Pancreas (tissue), 10 donors: ENCODE measurements around the gene PAX7. TPM values are rescaled to one million over a fixed set of nuclear protein-coding genes. Genes with fewer than 3 reads are reported as not detected.

ENCODE experiments used
- ATAC-seq, 4 donors: fragments of 200-7000 bp; cut with Tn5 transposase; one replicate each; pipeline versions ENCODE4 v1.8.0 to v1.9.1; 2020; ENCODE audit warnings: mild to moderate bottlenecking in 4 of 4, moderate library complexity in 4 of 4
- DNase-seq, 6 donors: peaks; one replicate each; pipeline ENCODE4 v3.0.0-alpha.2; 2020
- FAIRE-seq: peaks from 2 replicates; lab custom pipeline; 2012; peaks lifted over from hg19 to GRCh38; lab: Jason Lieb, UNC
- H3K27ac ChIP-seq, 4 donors: fragments of 200-600 bp; sonication (generic); 1 replicate in 3 of 4; 2 replicates in 1 of 4; pipeline versions ENCODE4 v1.5.0 to v1.8.0; 2020
- H3K27me3 ChIP-seq, 4 donors: fragments of 200-600 bp; one replicate each; pipeline ENCODE4 v1.8.0; 2021
- H3K36me3 ChIP-seq, 3 donors: fragments of 200-600 bp; sonication (generic) in 1 of 3; one replicate each; pipeline versions ENCODE4 v1.5.0 to v1.8.0; 2020 to 2021
- H3K4me1 ChIP-seq, 3 donors: fragments of 200-600 bp; one replicate each; pipeline ENCODE4 v1.8.0; 2021
- H3K4me3 ChIP-seq, 4 donors: fragments of 200-600 bp; sonication (generic) in 2 of 4; one replicate each; pipeline versions ENCODE4 v1.5.0 to v1.8.0; 2020 to 2021
- H3K9me3 ChIP-seq, 4 donors: fragments of 200-600 bp; one replicate each; pipeline ENCODE4 v1.8.0; 2021
- CTCF ChIP-seq, 4 donors: fragments of 200-600 bp; sonication (generic) in 3 of 4; IDR thresholded peaks; one replicate each; pipeline versions ENCODE4 v1.5.0 to v1.8.0; 2021; ENCODE audit warnings: antibody characterized with exemption in 4 of 4
- whole genome bisulfite sequencing, 2 donors: extraction: QIAGEN DNeasy Blood & Tissue Kit; methylation state at CpG; one replicate each; pipeline ENCODE4 v1.1.7; 2013; 5-methylcytosine and 5-hydroxymethylcytosine counted together
- intact Hi-C, 3 donors: fragments of 100-400 bp; cut with DNase I; formaldehyde crosslinking; loops; one replicate each; pipeline versions ENCODE4 v1.11.1 to v1.14.2; 2022
- polyA plus RNA-seq, 2 donors: library from polyadenylated mRNA; stranded (reverse); fragments of 200-250 nt; gene quantifications; one replicate each; pipeline ENCODE4 v1.2.3, GENCODE V29; 2013
- total RNA-seq, 6 donors: library from RNA; stranded (reverse); fragmentation: NEBNext Ultra II Directional in 4 of 6; extraction: Animal tissue kit (Norgen Biotek cat#: 25700) in 4 of 6; gene quantifications; one replicate each; pipeline versions ENCODE4 v1.2.1 to v1.2.4, GENCODE V29; 2021 to 2023
- donor health status: healthy with polysubstance abuse.
- donor health status: DM: no; HTN: no; CAD: no; lungs with moderate emphysema.
- donor health status: DM: no; HTN: no; CAD: no.
- donor health status: control.
- donor health status: control.
- donor health status: Bipolar disorder and iron deficiency.
- donor health status: DM: yes; HTN: yes; CAD: no.
- donor health status: DM: no; HTN: no; CAD: no.
- donor health status: DM: no; HTN: no; CAD: no.
- donor health status: DM: yes; HTN: yes; CAD: no.

Gene PAX7
- total and polyA plus RNA-seq, 8 donors, result not detected

- no peak for ATAC-seq
- Histone ChIP-seq H3K27me3 (peaks cover 0 to 6% (median 0%) of the 10 kb centered on the region in 4 donors), H3K4me1 (no peaks in the 10 kb centered on the region), H3K27ac (no peak overlapping the region), H3K4me3 (no peak overlapping the region), H3K9me3 (no peaks in the 10 kb centered on the region), H3K36me3 (no peaks in the 10 kb centered on the region)
- WGBS, 2 donors, result 33 to 35% methylated on average over 4 of the region's 4 CpGs
- TF ChIP-seq CTCF (IDR thresholded peaks at IDR 0.05), result no peak
- intact Hi-C loops, result no loop called here
- no peak for FAIRE-seq
- DNase-seq, result no peak
These were observed 120.8 kb downstream of the PAX7 start for GRCh38 chr1:18751425-18751824.

- no peak overlapping the region for H3K4me3 ChIP-seq
- H3K36me3 ChIP-seq, result no peaks in the 10 kb centered on the region
- no peaks in the 10 kb centered on the region for H3K9me3 ChIP-seq
- H3K27ac ChIP-seq, result no peak overlapping the region
- no peak for ATAC-seq
- peaks cover 0 to 6% (median 0%) of the 10 kb centered on the region in 4 donors for H3K27me3 ChIP-seq
- no peak for DNase-seq
- FAIRE-seq, result no peak
- no peaks in the 10 kb centered on the region for H3K4me1 ChIP-seq
- intact Hi-C loops, result no loop called here
- no peak for TF ChIP-seq CTCF (IDR thresholded peaks at IDR 0.05)
These were observed 121.8 kb downstream of the PAX7 start for GRCh38 chr1:18752409-18752808.

- ATAC-seq (no peak), FAIRE-seq (no peak), DNase-seq (no peak)
- no peaks in the 10 kb centered on the region for H3K27me3 ChIP-seq
- WGBS, 2 donors, result 79 to 85% methylated on average over 3 of the region's 3 CpGs
- no peak overlapping the region for H3K4me3 ChIP-seq
- no peaks in the 10 kb centered on the region for H3K4me1 ChIP-seq
- no peak overlapping the region for H3K27ac ChIP-seq
- TF ChIP-seq CTCF (IDR thresholded peaks at IDR 0.05), result no peak
- H3K9me3 ChIP-seq, result no peaks in the 10 kb centered on the region
- intact Hi-C loops, result no loop called here
- H3K36me3 ChIP-seq, result no peaks in the 10 kb centered on the region
These were observed 129.5 kb downstream of the PAX7 start for GRCh38 chr1:18760156-18760555.

- intact Hi-C loops, result no loop called here
- no peak overlapping the region for H3K4me3 ChIP-seq
- H3K27ac ChIP-seq, result no peak overlapping the region
These were observed 131.5 kb downstream of the PAX7 start for GRCh38 chr1:18761948-18762840.

More at GRCh38 chr1:18761948-18762840, 131.5 kb downstream of the PAX7 start:
- TF ChIP-seq CTCF (IDR thresholded peaks at IDR 0.05), result no peak
- no peaks in the 10 kb centered on the region for H3K27me3 ChIP-seq
- no peaks in the 10 kb centered on the region for H3K9me3 ChIP-seq
- no peak for FAIRE-seq
- WGBS, 2 donors, result 59 to 67% methylated on average over 14 of the region's 14 CpGs
- H3K4me1 ChIP-seq, result no peaks in the 10 kb centered on the region
- no peak for DNase-seq
- ATAC-seq, result no peak
- H3K36me3 ChIP-seq, result no peaks in the 10 kb centered on the region
